Hematopoietic multipotent progenitor cell (in vitro differentiated cells): Measurements from ENCODE around the gene DAZAP2. TPM values are rescaled to one million over a fixed set of nuclear protein-coding genes. Genes with fewer than 3 reads are reported as not detected.
"Not testable (repeated sequence)": the region's sequence is repeated elsewhere in the genome, so short reads cannot be mapped to it uniquely, and the experiment has no call there.

Experiments
- DNase-seq, 3 donors: peaks; one replicate each; pipeline ENCODE4 v3.0.0-alpha.2; 2011 to 2015; ENCODE audit warnings: low read depth in 2 of 3, low spot score in 2 of 3
- total RNA-seq: library from RNA; depleted of rRNA; stranded (reverse); fragments of >200 nt; gene quantifications from one replicate; pipeline ENCODE4 v1.2.3, GENCODE V29; 2012

DAZAP2 gene
- total RNA-seq, 1 donor, result 378 TPM

- DNase-seq, result no peak
Observed at GRCh38 chr12:51245476-51246253, 7.0 kb downstream of the DAZAP2 start.

- DNase-seq, result peak in 2 of 3 donors; percentile 46 to 65
Observed at GRCh38 chr12:51246254-51246853, 7.7 kb downstream of the DAZAP2 start.

- no peak for DNase-seq
Observed at GRCh38 chr12:51247523-51248206, 9.0 kb downstream of the DAZAP2 start.

- DNase-seq, result no peak
Observed at GRCh38 chr12:51253276-51253675, 14.7 kb downstream of the DAZAP2 start.

GRCh38 chr12:51254536-51254935, 15.9 kb downstream of the DAZAP2 start:
- DNase-seq, result no peak

- DNase-seq, result not testable (repeated sequence)
Observed at GRCh38 chr12:51259600-51259999, 21.0 kb downstream of the DAZAP2 start.

GRCh38 chr12:51262758-51263177, 24.1 kb downstream of the DAZAP2 start:
- DNase-seq, result peak in 2 of 3 donors; percentile 62 to 69

GRCh38 chr12:51263341-51263740, 24.7 kb downstream of the DAZAP2 start:
- no peak for DNase-seq

GRCh38 chr12:51264297-51264696, 25.7 kb downstream of the DAZAP2 start:
- DNase-seq, result no peak

- no peak for DNase-seq
Observed at GRCh38 chr12:51265024-51265423, 26.4 kb downstream of the DAZAP2 start.

- peak in 2 of 3 donors; percentile 51 to 52 for DNase-seq
Observed at GRCh38 chr12:51269174-51270066, 30.8 kb downstream of the DAZAP2 start.

- DNase-seq, result peak in 2 of 3 donors; percentile 42 to 43
Observed at GRCh38 chr12:51270067-51270950, 31.7 kb downstream of the DAZAP2 start, which contains the start of gene SMAGP. SMAGP (minus strand) TSS chr12:51270415; CDS start chr12:51269278, 1,137 bp downstream.

- no peak for DNase-seq
Observed at GRCh38 chr12:51270951-51271518, 32.4 kb downstream of the DAZAP2 start.

- DNase-seq, result not testable (repeated sequence)
Observed at GRCh38 chr12:51272810-51273209, 34.2 kb downstream of the DAZAP2 start.

- DNase-seq, result no peak
Observed at GRCh38 chr12:51275088-51275487, 36.5 kb downstream of the DAZAP2 start.

- DNase-seq, result no peak
Observed at GRCh38 chr12:51281202-51281924, 42.7 kb downstream of the DAZAP2 start.

- no peak for DNase-seq
Observed at GRCh38 chr12:51285843-51286242, 47.2 kb downstream of the DAZAP2 start.
